ENCODE measurements around the gene LEKR1.

LEKR1 gene

DNA sequence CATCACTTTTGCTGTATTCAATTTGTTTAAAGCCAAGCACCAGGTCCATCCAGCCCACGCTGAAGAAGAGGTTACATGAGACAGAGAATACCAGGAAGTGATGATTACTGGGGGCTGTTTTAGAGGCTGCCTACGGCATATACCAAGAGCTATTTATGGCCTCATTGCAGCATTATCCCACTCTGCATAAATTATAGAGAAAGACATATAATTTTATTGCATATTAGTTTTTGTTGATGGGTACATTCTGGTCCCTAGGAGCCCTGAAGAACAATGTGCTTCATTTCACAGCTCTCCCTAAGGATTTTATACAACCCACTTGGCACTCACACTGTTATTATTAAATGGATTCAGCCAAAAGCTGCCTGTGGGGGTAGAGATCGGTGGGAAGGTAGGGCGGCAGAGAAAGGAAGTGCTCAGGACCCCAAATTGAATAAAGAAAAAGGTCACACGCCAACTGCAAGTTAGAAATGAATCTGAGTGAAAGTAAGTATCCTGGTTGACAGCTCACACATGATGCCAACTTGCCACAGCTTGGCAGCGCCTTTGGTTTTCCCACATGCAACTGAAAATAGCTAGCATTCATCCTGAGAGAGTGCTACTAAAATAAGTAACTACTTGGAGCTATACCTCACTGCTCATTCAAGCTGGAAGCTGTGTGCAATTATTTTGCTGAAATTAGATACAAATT, 260.1 kb downstream of the LEKR1 start:
- DNase-seq (ENCODE audit: extremely low spot score) = no peak
- TF ChIP-seq, protein P1, sequence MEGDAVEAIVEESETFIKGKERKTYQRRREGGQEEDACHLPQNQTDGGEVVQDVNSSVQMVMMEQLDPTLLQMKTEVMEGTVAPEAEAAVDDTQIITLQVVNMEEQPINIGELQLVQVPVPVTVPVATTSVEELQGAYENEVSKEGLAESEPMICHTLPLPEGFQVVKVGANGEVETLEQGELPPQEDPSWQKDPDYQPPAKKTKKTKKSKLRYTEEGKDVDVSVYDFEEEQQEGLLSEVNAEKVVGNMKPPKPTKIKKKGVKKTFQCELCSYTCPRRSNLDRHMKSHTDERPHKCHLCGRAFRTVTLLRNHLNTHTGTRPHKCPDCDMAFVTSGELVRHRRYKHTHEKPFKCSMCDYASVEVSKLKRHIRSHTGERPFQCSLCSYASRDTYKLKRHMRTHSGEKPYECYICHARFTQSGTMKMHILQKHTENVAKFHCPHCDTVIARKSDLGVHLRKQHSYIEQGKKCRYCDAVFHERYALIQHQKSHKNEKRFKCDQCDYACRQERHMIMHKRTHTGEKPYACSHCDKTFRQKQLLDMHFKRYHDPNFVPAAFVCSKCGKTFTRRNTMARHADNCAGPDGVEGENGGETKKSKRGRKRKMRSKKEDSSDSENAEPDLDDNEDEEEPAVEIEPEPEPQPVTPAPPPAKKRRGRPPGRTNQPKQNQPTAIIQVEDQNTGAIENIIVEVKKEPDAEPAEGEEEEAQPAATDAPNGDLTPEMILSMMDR (IDR thresholded peaks at IDR 0.05; ENCODE audit: control extremely low read depth, extremely low read depth, low read depth, missing control alignments) = no peak
- ChIA-PET POLR2A (no interaction called here), CTCF (interaction anchor here (0.8 to 60.7 kb wide), 5 partner anchors 9 to 531 kb away, joined by 3 to 1428 read pairs (median 11); partner anchors contain the start of genes SSR3 and TIPARP)

DNA sequence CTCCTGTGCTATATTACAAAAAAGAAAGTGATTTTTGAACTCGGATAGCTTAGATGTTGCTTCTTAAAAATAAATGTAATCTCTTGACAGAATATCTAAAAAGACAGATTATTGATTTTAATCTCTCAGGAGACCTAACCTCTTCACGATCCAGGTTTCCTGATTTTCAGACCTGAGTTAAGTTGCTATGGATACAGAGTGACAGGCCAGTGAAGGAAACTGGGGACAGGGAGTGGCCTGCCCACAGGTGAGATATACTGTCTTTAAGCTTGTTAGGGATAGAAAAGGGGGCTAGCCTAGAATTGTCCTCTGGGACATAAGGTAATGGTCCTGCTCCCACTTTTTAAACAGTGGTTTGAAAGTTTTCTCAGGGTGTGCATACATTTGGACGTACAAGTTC, 260.6 kb downstream of the LEKR1 start:
- ChIA-PET CTCF (interaction anchor here (0.8 to 60.7 kb wide), 4 partner anchors 10 to 532 kb away, joined by 3 to 1428 read pairs (median 112); partner anchors contain the start of genes SSR3 and TIPARP), POLR2A (interaction anchor here (0.6 kb wide), 1 partner anchor 56 kb away, joined by 3 read pairs; no protein-coding TSS in a partner anchor)
- TF ChIP-seq, protein P1 (IDR thresholded peaks at IDR 0.05; ENCODE audit: control extremely low read depth, extremely low read depth, low read depth, missing control alignments) = no peak
- no peak for DNase-seq (ENCODE audit: extremely low spot score)

- DNase-seq (ENCODE audit: extremely low spot score) = no peak
- ChIA-PET CTCF (interaction anchor here (1.2 to 60.7 kb wide), 5 partner anchors 10 to 411 kb away, joined by 3 to 1428 read pairs (median 14); partner anchors contain the start of gene TIPARP), POLR2A (interaction anchor here (0.6 to 2.2 kb wide), 2 partner anchors 56 to 270 kb away, joined by 3 to 11 read pairs; no protein-coding TSS in a partner anchor)
- TF ChIP-seq, protein P1 (IDR thresholded peaks at IDR 0.05; ENCODE audit: control extremely low read depth, extremely low read depth, low read depth, missing control alignments) = no peak
Observed at GRCh38 chr3:157087373-157087772, 261.2 kb downstream of the LEKR1 start.

GRCh38 chr3:157087780-157088600, 261.8 kb downstream of the LEKR1 start:
- ChIA-PET POLR2A (interaction anchor here (0.6 to 2.4 kb wide), 17 partner anchors 15 to 533 kb away, joined by 3 to 12 read pairs (median 6); partner anchors contain the start of genes CCNL1, SSR3 and TIPARP), CTCF (interaction anchor here (0.9 to 60.7 kb wide), 12 partner anchors 11 to 557 kb away, joined by 3 to 1428 read pairs (median 4); partner anchors contain the start of gene TIPARP)
- TF ChIP-seq, protein P1 (IDR thresholded peaks at IDR 0.05; ENCODE audit: control extremely low read depth, extremely low read depth, low read depth, missing control alignments) = no peak
- no peak for DNase-seq (ENCODE audit: extremely low spot score)

GRCh38 chr3:157088601-157089454, 262.7 kb downstream of the LEKR1 start:
- ChIA-PET CTCF (interaction anchor here (0.7 to 60.7 kb wide), 16 partner anchors 12 to 558 kb away, joined by 3 to 1428 read pairs (median 4); partner anchors contain the start of gene TIPARP), POLR2A (interaction anchor here (0.5 to 2.4 kb wide), 25 partner anchors 12 to 1242 kb away, joined by 3 to 12 read pairs (median 6); partner anchors contain the start of genes CCNL1, SSR3 and TIPARP)
- peak; percentile 97 for DNase-seq (ENCODE audit: extremely low spot score)
- TF ChIP-seq, protein P1 (IDR thresholded peaks at IDR 0.05; ENCODE audit: control extremely low read depth, extremely low read depth, low read depth, missing control alignments) = peak; percentile 4
